HG03520 (cell line): ENCODE measurements around the gene PDGFA.
"Not testable (repeated sequence)": the region's sequence is repeated elsewhere in the genome, so short reads cannot be mapped to it uniquely, and the experiment has no call there.

ENCODE experiments used
- ATAC-seq: cut with Tn5 transposase; IDR thresholded peaks from one replicate; pipeline ENCODE4 v1.9.1; 2021; ENCODE audit warnings: mild to moderate bottlenecking, moderate library complexity; ENCODE audit not compliant: unreplicated experiment

PDGFA gene

DNA sequence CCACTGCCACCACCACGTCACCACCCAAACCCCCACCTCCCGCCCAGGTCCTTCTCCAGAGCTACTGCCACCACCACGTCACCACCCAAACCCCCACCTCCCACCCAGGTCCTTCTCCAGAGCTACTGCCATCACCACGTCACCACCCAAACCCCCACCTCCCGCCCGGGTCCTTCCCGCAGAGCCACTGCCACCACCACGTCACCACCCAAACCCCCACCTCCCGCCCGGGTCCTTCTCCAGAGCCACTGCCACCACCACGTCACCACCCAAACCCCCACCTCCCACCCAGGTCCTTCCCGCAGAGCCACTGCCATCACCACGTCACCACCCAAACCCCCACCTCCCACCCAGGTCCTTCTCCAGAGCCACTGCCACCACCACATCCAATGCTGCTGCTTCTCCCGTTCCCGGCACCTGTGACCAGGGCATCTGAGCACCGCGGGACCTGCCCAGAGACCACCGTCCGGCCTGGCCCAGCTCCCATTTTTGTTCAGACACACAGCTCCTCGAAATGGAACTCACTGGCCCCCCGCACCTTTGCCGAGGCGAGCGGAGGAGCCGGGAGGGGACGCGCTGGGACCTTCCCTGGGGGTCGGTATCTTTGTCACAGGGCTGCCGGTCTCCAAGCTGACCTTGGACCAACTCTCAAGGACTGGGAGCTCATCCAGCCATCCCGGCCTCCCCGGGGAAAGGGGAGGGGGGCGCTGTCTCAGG is 32.7 kb upstream of the PDGFA start:
- not testable (repeated sequence) for ATAC-seq

DNA sequence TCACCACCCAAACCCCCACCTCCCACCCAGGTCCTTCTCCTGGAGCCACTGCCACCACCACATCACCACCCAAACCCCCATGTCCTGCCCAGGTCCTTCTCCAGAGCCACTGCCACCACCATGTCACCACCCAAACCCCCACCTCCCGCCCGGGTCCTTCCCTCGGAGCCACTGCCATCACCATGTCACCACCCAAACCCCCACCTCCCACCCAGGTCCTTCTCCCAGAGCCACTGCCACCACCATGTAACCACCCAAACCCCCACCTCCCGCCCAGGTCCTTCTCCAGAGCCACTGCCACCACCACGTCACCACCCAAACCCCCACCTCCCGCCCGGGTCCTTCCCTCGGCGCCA is 31.9 kb upstream of the PDGFA start:
- not testable (repeated sequence) for ATAC-seq

DNA sequence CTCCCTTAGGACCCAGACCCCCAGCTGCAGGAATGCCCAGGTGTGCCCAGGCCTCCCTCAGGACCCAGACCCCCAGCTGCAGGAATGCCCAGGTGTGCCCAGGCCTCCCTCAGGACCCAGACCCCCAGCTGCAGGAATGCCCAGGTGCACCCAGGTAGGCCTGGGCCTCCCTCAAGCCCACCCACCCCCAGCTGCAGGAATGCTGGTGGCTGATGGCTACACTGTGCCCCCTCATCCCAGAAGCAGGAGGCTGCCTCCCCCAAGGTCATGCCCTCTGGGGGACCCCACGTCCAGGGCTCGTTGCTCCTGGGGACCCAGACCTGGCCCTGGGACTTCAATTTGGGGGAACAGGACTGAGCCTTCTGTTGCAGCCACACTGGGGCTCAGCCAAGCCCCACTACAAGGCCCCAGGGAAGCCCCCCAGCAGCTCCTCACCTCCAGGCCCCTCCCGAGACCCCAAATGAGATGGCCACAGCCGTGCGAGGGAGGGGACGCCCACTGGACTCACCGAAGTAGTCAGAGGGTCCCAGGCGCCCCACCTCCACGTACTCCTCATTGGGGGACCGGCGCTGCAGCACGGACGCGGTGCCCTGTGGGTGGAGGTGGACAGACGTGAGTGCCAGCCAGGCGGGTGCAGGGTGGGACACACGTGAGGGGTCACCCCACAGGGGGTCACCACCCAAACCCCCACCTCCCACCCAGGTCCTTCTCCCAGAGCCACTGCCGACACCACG is 31.4 kb upstream of the PDGFA start:
- ATAC-seq, result no peak

DNA sequence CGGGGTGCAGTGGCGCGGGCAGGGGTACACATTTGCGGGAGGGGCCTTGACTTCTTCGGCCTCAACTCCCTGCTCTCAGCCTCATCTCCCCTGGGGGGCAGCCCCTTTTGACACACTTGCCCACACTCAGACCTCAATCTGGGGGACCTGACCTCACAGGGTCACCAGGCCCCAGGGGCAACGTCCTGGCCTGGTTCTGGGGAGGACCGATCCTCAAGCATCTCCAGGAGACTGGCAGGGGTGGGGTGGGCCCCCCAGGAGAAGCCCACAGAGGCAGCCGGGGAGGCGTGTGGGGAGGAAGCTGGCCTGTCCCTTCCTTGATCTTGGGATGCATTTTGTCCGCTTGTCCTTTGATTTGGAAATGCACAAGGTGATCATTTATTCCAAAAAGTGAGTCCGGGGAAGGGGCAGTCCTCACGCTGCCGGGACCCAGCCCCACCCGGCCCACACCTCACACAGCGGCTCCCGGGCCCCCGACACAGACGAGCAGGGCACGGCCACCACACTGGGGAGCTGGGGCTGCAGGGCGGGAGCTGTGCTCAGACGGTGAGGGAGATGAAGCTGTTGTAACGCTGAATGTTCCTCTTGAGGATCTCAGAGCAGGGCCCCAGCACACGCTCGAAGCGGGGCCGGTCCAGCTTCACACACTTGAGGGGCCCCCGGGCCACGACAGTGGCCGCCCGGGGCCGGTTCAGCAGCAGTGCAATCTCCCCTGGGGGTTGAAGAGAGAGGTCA is 30.4 kb upstream of the PDGFA start:
- no peak for ATAC-seq

DNA sequence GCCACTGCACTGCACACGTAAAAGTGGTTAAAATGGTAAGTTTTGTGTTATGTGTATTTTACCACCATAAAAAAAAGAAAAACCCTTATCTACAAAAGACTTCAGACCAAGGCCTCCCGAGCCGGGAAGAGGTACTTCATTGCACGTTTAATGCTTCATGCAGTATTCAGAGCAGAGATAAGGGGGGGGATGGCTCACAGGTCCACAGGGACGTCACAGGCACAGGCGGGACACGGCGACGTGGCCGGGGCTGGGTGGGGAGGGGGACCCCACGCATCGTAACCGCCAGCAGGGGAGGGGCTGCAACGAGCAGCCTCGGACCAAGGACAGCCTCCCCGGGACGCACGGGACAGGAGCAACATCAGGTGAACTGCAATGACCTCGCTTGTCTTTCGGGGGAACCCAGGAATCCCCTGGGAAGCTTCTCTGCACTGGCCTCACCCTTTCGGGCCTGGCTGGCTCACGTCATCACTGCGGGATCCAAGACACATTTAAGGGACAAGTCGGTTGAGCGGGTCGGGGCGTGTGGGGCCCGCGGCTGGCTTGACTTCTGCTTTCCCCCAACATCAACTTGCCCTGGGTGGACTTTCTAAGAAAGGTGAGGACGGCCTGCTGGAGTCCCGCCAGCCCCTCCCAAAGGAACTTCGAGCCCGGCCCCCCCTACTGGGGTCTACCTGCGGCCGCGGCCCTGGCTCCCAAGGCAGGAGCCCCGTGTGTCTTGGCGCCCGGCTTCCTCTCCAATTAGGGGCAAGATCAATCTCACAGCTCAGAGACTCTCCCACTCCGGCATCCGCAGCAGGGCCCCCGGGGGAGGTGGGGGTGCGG is 29.6 kb upstream of the PDGFA start:
- no peak for ATAC-seq

DNA sequence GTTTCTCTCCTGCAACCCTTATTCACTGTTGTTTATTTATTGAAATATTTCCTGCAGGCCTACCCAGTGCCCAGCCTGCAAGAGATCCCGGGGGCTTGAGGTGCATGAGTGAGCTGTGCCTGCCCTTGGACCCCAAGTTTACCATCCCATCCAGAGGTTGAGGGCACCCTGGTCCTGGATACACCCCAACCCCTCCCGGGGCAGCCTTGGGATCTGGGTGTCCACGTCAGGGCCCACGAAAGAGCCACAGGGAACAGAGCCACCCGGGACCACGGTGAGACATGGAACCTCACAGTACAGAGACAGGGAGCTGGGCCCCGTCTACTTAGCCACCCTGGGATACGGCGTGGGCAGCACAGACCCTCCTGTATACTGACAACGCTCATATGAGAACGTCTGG is 28.8 kb upstream of the PDGFA start:
- ATAC-seq, result no peak

DNA sequence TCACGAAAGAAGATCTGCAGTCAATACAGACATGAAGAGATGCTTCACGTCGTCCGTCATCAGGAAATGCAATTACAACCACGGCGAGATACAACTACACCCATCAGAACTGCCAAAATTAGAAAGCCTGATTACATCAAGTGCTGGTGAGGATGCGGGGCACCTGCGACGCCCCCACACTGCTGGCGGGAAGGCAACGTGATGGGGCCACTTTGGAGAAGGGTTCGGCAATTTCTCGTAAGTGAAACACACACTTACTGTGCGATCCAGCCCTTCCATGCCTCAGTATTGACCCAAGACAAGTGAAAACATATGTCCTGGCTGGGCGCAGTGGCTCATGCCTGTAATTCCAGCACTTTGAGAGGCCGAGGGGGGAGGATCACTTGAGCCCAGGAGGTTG is 25.8 kb upstream of the PDGFA start:
- ATAC-seq, result no peak

DNA sequence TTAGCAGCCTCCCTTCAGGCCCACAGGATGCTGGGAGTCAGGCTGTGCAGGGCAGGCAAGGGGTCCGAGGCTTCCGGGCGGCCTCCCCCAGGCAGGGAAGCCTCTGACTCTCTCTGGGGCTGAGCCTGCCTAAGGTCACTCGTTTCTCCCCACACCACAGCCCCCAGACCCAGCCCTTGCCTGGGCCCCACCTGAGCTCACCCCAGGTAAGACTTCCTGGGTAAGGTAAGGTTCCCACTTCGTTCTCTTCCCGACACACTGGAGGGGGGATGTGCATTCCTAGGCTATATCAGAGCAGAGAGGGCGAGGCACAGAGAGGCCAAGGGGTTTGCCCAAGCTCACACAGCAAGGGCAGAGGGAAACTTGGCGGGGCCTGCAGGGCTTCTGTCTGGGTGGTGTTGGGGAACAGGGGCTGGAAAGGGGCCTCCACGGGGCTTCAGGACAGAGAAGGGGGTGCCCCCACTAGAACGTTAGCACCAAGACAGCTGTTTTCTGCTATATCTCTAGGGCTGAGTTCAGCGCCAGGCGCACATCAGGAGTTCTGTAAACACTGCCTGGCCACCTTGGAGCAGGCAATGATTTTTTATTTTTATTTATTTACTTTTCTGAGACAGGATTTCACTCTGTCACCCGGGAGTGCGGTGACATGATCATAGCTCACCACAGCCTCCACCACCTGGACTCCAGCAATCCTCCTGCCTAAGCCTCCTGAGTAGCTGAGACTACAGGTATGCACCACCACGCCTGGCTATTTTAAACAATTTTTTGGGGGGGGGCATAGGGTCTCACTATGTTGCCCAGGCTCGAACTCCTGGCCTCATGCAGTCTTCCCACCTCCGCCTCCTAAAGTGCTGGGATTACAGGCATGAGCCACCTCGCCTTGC is 24.9 kb upstream of the PDGFA start:
- ATAC-seq, result no peak

DNA sequence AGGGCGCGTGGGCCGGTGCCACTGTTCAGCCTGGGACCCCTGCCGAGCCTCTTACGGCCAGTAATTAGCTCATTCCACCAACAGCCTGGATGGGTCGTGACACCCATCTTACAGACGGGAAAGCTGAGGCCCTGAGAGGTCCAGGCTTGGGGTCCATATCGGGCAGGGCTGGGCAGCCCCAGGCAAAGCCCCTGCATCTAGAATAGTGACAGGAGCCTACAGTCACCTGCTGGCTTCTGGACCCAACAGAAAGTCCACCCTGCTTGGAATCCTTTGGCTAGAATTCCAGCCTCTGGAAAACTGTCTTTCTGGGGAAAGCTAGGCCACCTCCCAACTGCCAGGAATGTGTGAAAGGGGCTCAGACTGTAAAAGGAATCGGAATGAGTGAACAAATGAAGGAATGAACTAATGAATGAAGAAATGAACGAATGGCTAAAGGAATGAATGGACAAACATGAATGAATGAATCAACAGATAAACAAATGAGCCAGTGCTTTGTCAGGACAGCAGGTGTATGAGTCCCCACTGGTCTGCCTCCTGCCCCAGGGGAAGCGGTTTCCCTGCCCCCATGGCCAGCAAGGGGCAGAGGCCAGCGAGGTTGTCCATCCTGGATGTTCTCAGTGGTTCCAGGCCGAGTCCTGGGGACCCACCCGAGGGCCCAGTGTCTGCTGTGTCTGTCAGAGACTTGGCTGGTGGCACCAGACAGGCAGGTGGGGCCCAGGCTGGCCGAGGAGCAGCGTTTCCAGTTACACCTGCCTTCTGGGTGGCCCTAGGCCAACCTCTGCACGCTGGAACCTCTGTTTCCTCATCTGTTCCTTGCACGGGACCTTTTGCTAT is 24.1 kb upstream of the PDGFA start:
- no peak for ATAC-seq

DNA sequence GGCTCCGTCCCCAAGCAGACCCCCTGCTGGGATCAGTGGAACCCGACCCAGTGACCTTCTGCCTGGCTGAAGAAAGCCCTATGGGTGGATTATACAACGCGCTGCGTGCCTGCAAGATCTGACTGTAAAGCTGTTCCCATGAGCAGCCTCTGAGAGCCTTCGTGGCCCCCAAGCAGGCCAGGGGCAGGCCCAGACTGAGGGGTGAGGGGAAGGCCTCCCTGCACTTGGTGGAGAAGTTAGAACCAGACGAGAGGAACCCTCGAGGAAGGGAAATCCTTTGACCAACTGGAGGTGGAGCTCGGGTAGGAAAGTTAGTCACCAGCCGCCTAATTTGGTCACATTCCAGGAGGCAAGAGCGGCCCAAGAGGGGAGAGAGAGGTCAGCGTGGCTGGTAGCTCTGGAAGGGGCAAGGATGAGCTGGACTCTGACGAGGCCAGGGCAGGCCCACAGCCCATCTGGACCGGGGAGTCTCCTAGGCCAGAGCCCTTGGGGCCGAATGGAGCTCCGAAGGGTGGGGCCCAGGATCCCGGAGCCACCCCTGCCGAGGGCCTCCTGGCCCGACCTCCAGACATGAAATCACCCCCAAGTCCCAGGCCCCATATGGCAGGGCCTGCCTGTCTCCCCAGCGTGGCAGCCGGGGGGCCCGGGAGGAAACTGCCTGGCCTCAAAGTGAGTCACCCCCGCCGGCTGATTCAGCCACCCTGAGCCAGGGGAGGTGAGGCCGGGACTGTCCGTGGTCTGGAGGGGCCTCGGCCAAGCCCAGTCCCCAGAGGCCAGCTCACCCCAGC is 23.3 kb upstream of the PDGFA start:
- no peak for ATAC-seq

DNA sequence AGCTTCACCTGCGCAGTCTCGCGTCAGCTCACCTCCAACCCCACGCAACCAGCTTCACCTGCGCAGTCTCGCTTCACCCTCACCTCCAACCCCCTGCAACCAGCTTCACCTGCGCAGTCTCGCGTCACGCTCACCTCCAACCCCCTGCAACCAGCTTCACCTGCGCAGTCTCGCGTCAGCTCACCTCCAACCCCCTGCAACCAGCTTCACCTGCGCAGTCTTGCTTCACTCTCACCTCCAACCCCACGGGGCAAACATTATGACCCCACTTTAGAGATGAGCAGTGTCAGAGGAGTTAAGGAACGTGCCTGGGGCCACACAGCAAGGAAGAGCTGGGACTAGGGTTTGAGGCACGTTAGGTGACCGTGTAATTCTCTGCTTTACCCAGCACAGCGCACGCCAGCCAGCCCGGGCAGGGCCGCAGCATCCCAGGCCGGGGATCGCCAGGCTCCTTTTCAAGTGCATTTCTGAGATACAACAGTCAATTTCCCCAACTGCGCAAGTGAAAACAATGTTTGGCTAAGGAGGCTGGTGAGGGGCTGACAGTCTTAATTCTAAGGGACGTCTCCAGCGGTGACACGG is 22.6 kb upstream of the PDGFA start:
- ATAC-seq, result no peak

DNA sequence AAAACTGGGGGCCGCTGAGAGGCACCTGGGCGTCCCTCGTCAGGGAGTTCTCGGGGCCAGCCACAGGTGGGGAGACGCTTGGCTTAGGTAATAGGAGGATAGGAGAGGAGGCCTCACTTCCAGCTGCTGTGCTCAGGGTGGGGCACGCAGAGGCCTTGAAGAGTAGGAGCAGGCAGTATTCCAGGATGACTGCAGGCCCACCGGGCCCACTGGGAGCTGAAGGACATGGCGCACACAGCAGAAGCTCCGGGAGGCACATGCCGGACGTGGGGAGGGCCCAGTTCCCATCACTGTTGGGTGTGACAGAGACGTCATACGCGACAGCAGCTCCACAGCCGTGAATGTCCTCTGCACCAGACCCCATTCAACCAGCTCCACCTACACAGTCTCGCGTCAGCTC is 22.0 kb upstream of the PDGFA start:
- no peak for ATAC-seq

DNA sequence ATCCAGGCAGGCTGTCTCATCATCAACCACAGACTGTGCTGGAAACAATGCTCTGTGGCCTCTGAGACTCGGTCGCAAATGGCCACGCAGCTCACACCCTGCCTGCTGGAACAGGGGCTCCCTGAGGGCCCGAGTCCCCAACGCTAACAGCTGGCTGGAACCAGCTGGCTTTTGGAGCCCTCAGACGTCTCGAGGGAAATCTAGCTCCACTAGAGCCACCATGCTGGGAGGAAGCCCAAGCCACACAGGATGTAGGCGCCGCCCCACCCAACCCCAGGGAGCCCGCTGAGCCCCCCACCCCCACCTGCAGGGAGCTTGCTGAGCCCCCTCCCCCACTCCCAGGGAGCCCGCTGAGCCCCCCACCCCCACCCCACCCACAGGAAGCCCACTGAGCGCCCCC is 21.4 kb upstream of the PDGFA start:
- ATAC-seq, result no peak

DNA sequence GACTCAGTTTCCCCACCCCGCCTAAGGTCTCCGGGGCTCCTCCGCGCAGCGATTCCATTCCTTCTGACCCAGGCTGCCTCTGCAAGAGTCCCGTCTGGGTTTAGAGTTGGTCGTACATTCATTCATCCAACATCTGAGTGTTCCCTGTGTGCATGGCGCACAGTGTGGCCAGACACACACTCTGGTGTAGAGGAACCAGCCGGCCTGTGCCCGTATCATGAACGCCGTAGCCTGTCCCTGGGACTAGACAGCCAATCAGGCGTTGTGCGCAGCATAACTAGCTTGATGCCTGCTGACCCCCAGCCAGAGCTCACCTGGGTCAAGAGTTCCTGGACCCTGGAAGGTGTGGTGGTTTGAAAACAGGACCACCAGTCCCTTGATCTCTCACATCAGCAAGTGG is 20.9 kb upstream of the PDGFA start:
- no peak for ATAC-seq

DNA sequence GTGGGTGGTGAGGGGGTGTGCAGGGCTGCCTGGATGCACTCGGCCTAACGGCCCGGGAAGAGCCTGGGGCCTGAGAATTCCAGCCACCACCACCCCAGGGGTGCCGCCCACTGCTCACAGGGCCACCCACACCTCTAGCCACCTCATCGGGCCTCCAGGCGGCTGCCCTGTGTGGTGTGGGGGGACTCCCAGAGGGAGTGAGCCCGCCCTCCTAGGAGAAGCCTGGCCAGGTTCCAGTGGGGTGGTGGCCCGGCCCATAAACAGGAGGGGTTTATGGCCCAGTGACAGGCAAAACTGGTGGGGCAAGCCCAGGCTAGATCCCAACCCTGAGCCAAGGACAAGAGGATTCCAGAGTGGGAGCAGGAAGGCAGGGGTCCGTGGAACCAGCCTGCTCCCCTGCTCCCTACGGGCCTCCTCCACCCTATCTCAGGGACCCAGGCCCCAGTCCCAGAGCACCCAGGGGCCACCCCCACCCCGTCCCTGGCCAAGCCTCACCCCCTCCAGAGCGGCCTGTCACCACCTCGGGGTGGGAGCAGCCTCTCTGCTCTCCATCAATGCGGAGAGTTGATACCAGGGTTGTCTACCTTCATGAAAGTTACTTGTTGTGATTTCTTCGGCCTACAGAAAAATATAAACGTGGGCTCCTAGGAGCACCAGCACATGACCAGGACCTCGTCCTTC is 20.2 kb upstream of the PDGFA start:
- ATAC-seq, result no peak

DNA sequence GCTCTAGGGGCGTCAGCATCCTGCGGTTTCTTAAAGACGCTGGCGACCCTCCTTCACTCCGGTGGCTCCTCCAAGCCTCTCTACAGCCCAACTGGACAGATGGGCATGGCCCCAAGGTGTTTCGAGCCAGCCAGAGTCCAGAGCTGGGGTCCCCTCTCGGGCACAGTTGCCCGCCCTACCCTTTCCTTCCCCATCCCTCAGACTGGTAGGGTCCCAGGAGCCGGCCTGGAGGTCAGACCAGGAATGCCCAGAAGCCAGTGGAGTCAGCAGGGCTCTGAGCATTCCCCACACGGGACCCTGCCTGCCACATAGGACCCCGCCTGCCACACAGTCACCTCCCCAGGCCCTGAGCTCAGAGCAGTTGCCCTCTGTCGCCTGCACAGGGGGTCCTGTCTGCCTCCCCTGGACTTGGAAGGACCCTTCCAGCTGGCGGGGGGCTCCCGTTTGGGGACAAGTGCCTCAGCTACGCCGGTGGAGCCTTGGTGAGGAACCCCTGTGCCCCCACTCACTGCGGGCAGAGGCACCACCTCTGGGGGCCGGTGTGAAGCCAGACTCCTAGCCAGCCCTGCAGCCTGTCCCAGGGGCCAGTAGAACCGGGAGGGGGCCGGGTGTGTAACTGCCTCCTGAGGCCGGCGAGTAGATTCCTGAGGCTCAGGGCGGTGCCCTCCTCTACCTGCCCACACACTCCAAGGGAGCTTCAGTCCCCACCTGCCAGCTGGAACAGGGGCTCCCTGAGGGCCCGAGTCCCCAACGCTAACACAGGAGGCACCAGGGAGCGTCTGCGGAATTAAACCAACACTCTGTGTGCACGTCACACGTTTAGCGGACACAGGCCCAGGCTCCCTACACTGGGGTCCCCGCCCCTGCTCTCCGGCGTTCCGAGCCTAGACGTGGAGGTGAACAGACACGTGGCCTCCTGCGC is 19.4 kb upstream of the PDGFA start:
- no peak for ATAC-seq
